ENCODE results near the gene FUCA1. TPM values are rescaled to one million over a fixed set of nuclear protein-coding genes. Genes with fewer than 3 reads are reported as not detected.
"Not testable (repeated sequence)": the region's sequence is repeated elsewhere in the genome, so short reads cannot be mapped to it uniquely, and the experiment has no call there.

The FUCA1 gene
- total RNA-seq, 1 experiment from 2014 or later = 8.2 TPM

GRCh38 chr1:23903754-23904153 is 35.7 kb upstream of the FUCA1 start:
- no peaks in the 10 kb centered on the region for H3K36me3 ChIP-seq (replicated peaks; ENCODE audit: control insufficient read depth, insufficient read depth, low read length)
- H3K27me3 ChIP-seq (ENCODE audit: control insufficient read depth, insufficient read depth, low read length) = peaks cover 13% of the 10 kb centered on the region
- no peak overlapping the region for H3K4me3 ChIP-seq (ENCODE audit: insufficient read depth, low read depth, low read length)
- peak; percentile 52 for DNase-seq

GRCh38 chr1:23902321-23903278 is 34.5 kb upstream of the FUCA1 start:
- Histone ChIP-seq H3K36me3 (replicated peaks; ENCODE audit: control insufficient read depth, insufficient read depth, low read length) (no peaks in the 10 kb centered on the region), H3K4me3 (ENCODE audit: insufficient read depth, low read depth, low read length) (peak overlapping the region; percentile 25; the same call in 1 of the 2 replicates), H3K27me3 (ENCODE audit: control insufficient read depth, insufficient read depth, low read length) (peaks cover 12% of the 10 kb centered on the region; the same call in 1 of the 2 replicates)
- DNase-seq = peak; percentile 81

- DNase-seq = not testable (repeated sequence)
These were observed 31.9 kb upstream of the FUCA1 start for GRCh38 chr1:23900017-23900416.

GRCh38 chr1:23899070-23899469 is 31.0 kb upstream of the FUCA1 start:
- Histone ChIP-seq H3K27me3 (ENCODE audit: control insufficient read depth, insufficient read depth, low read length) (peaks cover 12% of the 10 kb centered on the region; the same call in 1 of the 2 replicates), H3K36me3 (replicated peaks; ENCODE audit: control insufficient read depth, insufficient read depth, low read length) (no peaks in the 10 kb centered on the region), H3K4me3 (ENCODE audit: insufficient read depth, low read depth, low read length) (no peak overlapping the region)
- DNase-seq = no peak

More at GRCh38 chr1:23900017-23900416, 31.9 kb upstream of the FUCA1 start:
- not testable (repeated sequence) for H3K4me3 ChIP-seq (ENCODE audit: insufficient read depth, low read depth, low read length); H3K36me3 ChIP-seq (replicated peaks; ENCODE audit: control insufficient read depth, insufficient read depth, low read length)
- H3K27me3 ChIP-seq (ENCODE audit: control insufficient read depth, insufficient read depth, low read length) = peaks cover 12% of the 10 kb centered on the region; the same call in 1 of the 2 replicates

GRCh38 chr1:23897083-23897482 is 29.0 kb upstream of the FUCA1 start:
- Histone ChIP-seq H3K36me3 (replicated peaks; ENCODE audit: control insufficient read depth, insufficient read depth, low read length) (no peaks in the 10 kb centered on the region), H3K27me3 (ENCODE audit: control insufficient read depth, insufficient read depth, low read length) (no peaks in the 10 kb centered on the region; the same call in 1 of the 2 replicates), H3K4me3 (ENCODE audit: insufficient read depth, low read depth, low read length) (no peak overlapping the region)
- DNase-seq = no peak

- Histone ChIP-seq H3K4me3 (ENCODE audit: insufficient read depth, low read depth, low read length) (no peak overlapping the region), H3K27me3 (ENCODE audit: control insufficient read depth, insufficient read depth, low read length) (no peaks in the 10 kb centered on the region; the same call in 1 of the 2 replicates), H3K36me3 (replicated peaks; ENCODE audit: control insufficient read depth, insufficient read depth, low read length) (no peaks in the 10 kb centered on the region)
- DNase-seq = no peak
These were observed 28.4 kb upstream of the FUCA1 start for GRCh38 chr1:23896491-23896890.

GRCh38 chr1:23895993-23896392 is 27.9 kb upstream of the FUCA1 start:
- no peak for DNase-seq
- Histone ChIP-seq H3K4me3 (ENCODE audit: insufficient read depth, low read depth, low read length) (no peak overlapping the region), H3K27me3 (ENCODE audit: control insufficient read depth, insufficient read depth, low read length) (no peaks in the 10 kb centered on the region; the same call in 1 of the 2 replicates), H3K36me3 (replicated peaks; ENCODE audit: control insufficient read depth, insufficient read depth, low read length) (no peaks in the 10 kb centered on the region)

- no peak for DNase-seq
- H3K4me3 ChIP-seq (ENCODE audit: insufficient read depth, low read depth, low read length) = no peak overlapping the region
- H3K36me3 ChIP-seq (replicated peaks; ENCODE audit: control insufficient read depth, insufficient read depth, low read length) = no peaks in the 10 kb centered on the region
- no peaks in the 10 kb centered on the region for H3K27me3 ChIP-seq (ENCODE audit: control insufficient read depth, insufficient read depth, low read length)
These were observed 27.0 kb upstream of the FUCA1 start for GRCh38 chr1:23895082-23895481.

- Histone ChIP-seq H3K36me3 (replicated peaks; ENCODE audit: control insufficient read depth, insufficient read depth, low read length) (no peaks in the 10 kb centered on the region), H3K27me3 (ENCODE audit: control insufficient read depth, insufficient read depth, low read length) (no peaks in the 10 kb centered on the region), H3K4me3 (ENCODE audit: insufficient read depth, low read depth, low read length) (no peak overlapping the region)
- no peak for DNase-seq
These were observed 21.0 kb upstream of the FUCA1 start for GRCh38 chr1:23889074-23889473.

- Histone ChIP-seq H3K4me3 (ENCODE audit: insufficient read depth, low read depth, low read length) (no peak overlapping the region), H3K27me3 (ENCODE audit: control insufficient read depth, insufficient read depth, low read length) (no peaks in the 10 kb centered on the region), H3K36me3 (replicated peaks; ENCODE audit: control insufficient read depth, insufficient read depth, low read length) (no peaks in the 10 kb centered on the region)
- no peak for DNase-seq
These were observed 17.1 kb upstream of the FUCA1 start for GRCh38 chr1:23885222-23885621.

- Histone ChIP-seq H3K27me3 (ENCODE audit: control insufficient read depth, insufficient read depth, low read length) (no peaks in the 10 kb centered on the region), H3K4me3 (ENCODE audit: insufficient read depth, low read depth, low read length) (no peak overlapping the region), H3K36me3 (replicated peaks; ENCODE audit: control insufficient read depth, insufficient read depth, low read length) (no peaks in the 10 kb centered on the region)
- no peak for DNase-seq
These were observed 14.7 kb upstream of the FUCA1 start for GRCh38 chr1:23882746-23883145.

GRCh38 chr1:23879809-23880208 is 11.7 kb upstream of the FUCA1 start:
- Histone ChIP-seq H3K4me3 (ENCODE audit: insufficient read depth, low read depth, low read length) (no peak overlapping the region), H3K36me3 (replicated peaks; ENCODE audit: control insufficient read depth, insufficient read depth, low read length) (no peaks in the 10 kb centered on the region), H3K27me3 (ENCODE audit: control insufficient read depth, insufficient read depth, low read length) (no peaks in the 10 kb centered on the region; the same call in 1 of the 2 replicates)
- DNase-seq = no peak

- Histone ChIP-seq H3K27me3 (ENCODE audit: control insufficient read depth, insufficient read depth, low read length) (no peaks in the 10 kb centered on the region; the same call in 1 of the 2 replicates), H3K4me3 (ENCODE audit: insufficient read depth, low read depth, low read length) (no peak overlapping the region), H3K36me3 (replicated peaks; ENCODE audit: control insufficient read depth, insufficient read depth, low read length) (no peaks in the 10 kb centered on the region)
- no peak for DNase-seq
These were observed 10.6 kb upstream of the FUCA1 start for GRCh38 chr1:23878668-23879067.

- H3K27me3 ChIP-seq (ENCODE audit: control insufficient read depth, insufficient read depth, low read length) = peaks cover 3% of the 10 kb centered on the region; the same call in 1 of the 2 replicates
- H3K36me3 ChIP-seq (replicated peaks; ENCODE audit: control insufficient read depth, insufficient read depth, low read length) = no peaks in the 10 kb centered on the region
- DNase-seq = no peak
- no peak overlapping the region for H3K4me3 ChIP-seq (ENCODE audit: insufficient read depth, low read depth, low read length)
These were observed 7.3 kb upstream of the FUCA1 start for GRCh38 chr1:23875382-23875781.

GRCh38 chr1:23872421-23872820 is 4.3 kb upstream of the FUCA1 start:
- peaks cover 16% of the 10 kb centered on the region for H3K27me3 ChIP-seq (ENCODE audit: control insufficient read depth, insufficient read depth, low read length)
- no peaks in the 10 kb centered on the region for H3K36me3 ChIP-seq (replicated peaks; ENCODE audit: control insufficient read depth, insufficient read depth, low read length)
- no peak for DNase-seq
- no peak overlapping the region for H3K4me3 ChIP-seq (ENCODE audit: insufficient read depth, low read depth, low read length)
